Peyer's patch (tissue), 4 donors: ENCODE data around the gene CGNL1. TPM values are rescaled to one million over a fixed set of nuclear protein-coding genes. Genes with fewer than 3 reads are reported as not detected.

Experiments used
- DNase-seq, 3 donors: peaks; one replicate each; pipeline ENCODE4 v3.0.0-alpha.2; 2017 to 2019
- H3K27ac ChIP-seq, 4 donors: fragments of 200-600 bp; sonication (generic); one replicate each; pipeline ENCODE4 v1.5.1; 2016 to 2019
- H3K27me3 ChIP-seq, 2 donors: fragments of 200-600 bp; sonication (generic); one replicate each; pipeline ENCODE4 v1.5.1; 2019
- H3K36me3 ChIP-seq, 3 donors: fragments of 200-600 bp; sonication (generic); one replicate each; pipeline ENCODE4 v1.5.1; 2016 to 2019
- H3K4me1 ChIP-seq, 4 donors: fragments of 200-600 bp; sonication (generic); one replicate each; pipeline ENCODE4 v1.5.1; 2016 to 2019
- H3K4me3 ChIP-seq, 4 donors: fragments of 200-600 bp; sonication (generic); 1 replicate in 3 of 4; 2 replicates in 1 of 4; pipeline ENCODE4 v1.5.1; 2016 to 2019; ENCODE audit warnings: mild to moderate bottlenecking in 1 of 4
- H3K9me3 ChIP-seq, 4 donors: fragments of 200-600 bp; sonication (generic); one replicate each; pipeline ENCODE4 v1.5.1; 2016 to 2019; ENCODE audit warnings: mild to moderate bottlenecking in 1 of 4
- CTCF ChIP-seq, 6 experiments: fragments of 450-650 bp in 4 of 6; fragments of 200-600 bp in 2 of 6; sonication (generic) in 1 of 6; IDR thresholded peaks; one replicate each; pipeline ENCODE4 v1.5.1; 2017 to 2019; ENCODE audit warnings: antibody characterized with exemption in 6 of 6, mild to moderate bottlenecking in 3 of 6, moderate library complexity in 1 of 6
- POLR2A ChIP-seq, 2 donors: fragments of 450-650 bp; IDR thresholded peaks; one replicate each; pipeline ENCODE4 v1.5.1; 2017; ENCODE audit warnings: antibody characterized with exemption in 2 of 2, mild to moderate bottlenecking in 2 of 2, moderate library complexity in 2 of 2
- total RNA-seq, 4 donors: library from RNA; depleted of rRNA; stranded (reverse); fragments of >200 nt; gene quantifications; one replicate each; pipeline ENCODE4 v1.1.0, GENCODE V29; 2016

The CGNL1 gene
- total RNA-seq, 4 donors from 2014 or later = 1.2 to 9.9 (median 2.1) TPM

GRCh38 chr15:57541271-57541670, 165.0 kb downstream of the CGNL1 start:
- no peak overlapping the region for H3K4me3 ChIP-seq
- H3K4me1 ChIP-seq = no peaks in the 10 kb centered on the region
- H3K9me3 ChIP-seq = no peaks in the 10 kb centered on the region
- H3K27me3 ChIP-seq = no peaks in the 10 kb centered on the region
- no peak for DNase-seq
- no peaks in the 10 kb centered on the region for H3K36me3 ChIP-seq
- H3K27ac ChIP-seq = no peak overlapping the region
- TF ChIP-seq POLR2A (IDR thresholded peaks at IDR 0.05) (no peak), CTCF (IDR thresholded peaks at IDR 0.05) (no peak)

- Histone ChIP-seq H3K27ac (no peak overlapping the region), H3K4me3 (no peak overlapping the region), H3K9me3 (no peaks in the 10 kb centered on the region), H3K27me3 (no peaks in the 10 kb centered on the region), H3K36me3 (no peaks in the 10 kb centered on the region), H3K4me1 (no peaks in the 10 kb centered on the region)
- TF ChIP-seq CTCF (IDR thresholded peaks at IDR 0.05) = peak; percentile 10 to 78 (median 71)
- TF ChIP-seq POLR2A (IDR thresholded peaks at IDR 0.05) = no peak
- DNase-seq = peak; percentile 31 to 84 (median 77)
Observed at GRCh38 chr15:57541805-57542504, 165.7 kb downstream of the CGNL1 start.

- H3K4me3 ChIP-seq = no peak overlapping the region
- no peaks in the 10 kb centered on the region for H3K27me3 ChIP-seq
- H3K27ac ChIP-seq = no peak overlapping the region
- DNase-seq = no peak
- no peaks in the 10 kb centered on the region for H3K4me1 ChIP-seq
- TF ChIP-seq POLR2A (IDR thresholded peaks at IDR 0.05) (no peak), CTCF (IDR thresholded peaks at IDR 0.05) (no peak)
- H3K9me3 ChIP-seq = no peaks in the 10 kb centered on the region
- H3K36me3 ChIP-seq = no peaks in the 10 kb centered on the region
Observed at GRCh38 chr15:57542505-57542817, 166.2 kb downstream of the CGNL1 start.

GRCh38 chr15:57544848-57545480, 168.7 kb downstream of the CGNL1 start:
- H3K9me3 ChIP-seq = no peaks in the 10 kb centered on the region
- no peaks in the 10 kb centered on the region for H3K36me3 ChIP-seq
- no peak for DNase-seq
- no peaks in the 10 kb centered on the region for H3K27me3 ChIP-seq
- no peaks in the 10 kb centered on the region for H3K4me1 ChIP-seq
- TF ChIP-seq CTCF (IDR thresholded peaks at IDR 0.05) (no peak), POLR2A (IDR thresholded peaks at IDR 0.05) (no peak)
- H3K27ac ChIP-seq = no peak overlapping the region
- H3K4me3 ChIP-seq = no peak overlapping the region

GRCh38 chr15:57545995-57546394, 169.7 kb downstream of the CGNL1 start:
- no peaks in the 10 kb centered on the region for H3K36me3 ChIP-seq
- H3K9me3 ChIP-seq = no peaks in the 10 kb centered on the region
- no peak overlapping the region for H3K4me3 ChIP-seq
- DNase-seq = no peak
- TF ChIP-seq CTCF (IDR thresholded peaks at IDR 0.05) (no peak), POLR2A (IDR thresholded peaks at IDR 0.05) (no peak)
- no peak overlapping the region for H3K27ac ChIP-seq
- H3K4me1 ChIP-seq = no peaks in the 10 kb centered on the region
- no peaks in the 10 kb centered on the region for H3K27me3 ChIP-seq
